HEK293 (cell line): ENCODE results near the gene EXOC8.

Experiments
- CTCF ChIP-seq: fragments of 450-650 bp; formaldehyde crosslinking; IDR thresholded peaks from 2 replicates; pipeline ENCODE4 v1.5.1; 2016; ENCODE audit warnings: missing biosample characterization, missing genetic modification characterization
- ZNF473 ChIP-seq: fragments of 450-650 bp; formaldehyde crosslinking; IDR thresholded peaks from 2 replicates; pipeline ENCODE4 v1.5.1; 2017; ENCODE audit warnings: missing biosample characterization, missing genetic modification characterization

- TF ChIP-seq ZNF473 (no peak), CTCF (tag by site-specific recombination) (peak; percentile 80)
Observed at GRCh38 chr1:231357831-231358354, 20.2 kb upstream of the EXOC8 start.
